ENCODE results near the gene COPS3. TPM values are rescaled to one million over a fixed set of nuclear protein-coding genes. Genes with fewer than 3 reads are reported as not detected.
A peak's percentile ranks its signal among the peaks of the same experiment; 100 is the strongest.
"Not testable (repeated sequence)": the region's sequence is repeated elsewhere in the genome, so short reads cannot be mapped to it uniquely, and the experiment has no call there.

COPS3 gene
- polyA plus RNA-seq, 4 donors = 67.7 to 91.5 (median 76.3) TPM

GRCh38 chr17:17303010-17303846 is 22.2 kb upstream of the COPS3 start, which contains the start of gene NT5M:
Gene NT5M (plus strand): TSS chr17:17303373. CDS start chr17:17303551, 178 bp downstream.
- DNase-seq (ENCODE audit: low read depth in 4 of 4, low spot score in 3 of 4) = peak in 3 of 4 donors; percentile 60 to 67 (median 64)

DNA sequence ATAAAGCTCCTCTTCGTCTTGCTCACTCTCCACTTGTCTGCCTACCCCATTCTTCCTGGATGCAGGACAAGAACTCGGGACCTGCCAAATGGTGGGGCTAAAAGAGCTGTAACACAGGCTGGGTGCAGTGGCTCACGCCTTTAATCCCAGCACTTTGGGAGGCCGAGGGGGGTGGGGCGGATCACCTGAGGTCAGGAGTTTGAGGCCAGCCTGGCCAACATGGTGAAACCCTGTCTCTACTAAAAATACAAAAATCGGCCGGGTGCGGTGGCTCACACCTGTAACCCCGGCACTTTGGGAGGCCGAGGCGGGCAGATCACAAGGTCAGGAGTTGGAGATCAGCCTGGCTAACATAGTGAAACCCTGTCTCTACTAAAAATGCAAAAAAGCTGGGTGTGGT is 20.6 kb upstream of the COPS3 start:
- not testable (repeated sequence) for DNase-seq (ENCODE audit: low read depth in 4 of 4, low spot score in 3 of 4)

DNA sequence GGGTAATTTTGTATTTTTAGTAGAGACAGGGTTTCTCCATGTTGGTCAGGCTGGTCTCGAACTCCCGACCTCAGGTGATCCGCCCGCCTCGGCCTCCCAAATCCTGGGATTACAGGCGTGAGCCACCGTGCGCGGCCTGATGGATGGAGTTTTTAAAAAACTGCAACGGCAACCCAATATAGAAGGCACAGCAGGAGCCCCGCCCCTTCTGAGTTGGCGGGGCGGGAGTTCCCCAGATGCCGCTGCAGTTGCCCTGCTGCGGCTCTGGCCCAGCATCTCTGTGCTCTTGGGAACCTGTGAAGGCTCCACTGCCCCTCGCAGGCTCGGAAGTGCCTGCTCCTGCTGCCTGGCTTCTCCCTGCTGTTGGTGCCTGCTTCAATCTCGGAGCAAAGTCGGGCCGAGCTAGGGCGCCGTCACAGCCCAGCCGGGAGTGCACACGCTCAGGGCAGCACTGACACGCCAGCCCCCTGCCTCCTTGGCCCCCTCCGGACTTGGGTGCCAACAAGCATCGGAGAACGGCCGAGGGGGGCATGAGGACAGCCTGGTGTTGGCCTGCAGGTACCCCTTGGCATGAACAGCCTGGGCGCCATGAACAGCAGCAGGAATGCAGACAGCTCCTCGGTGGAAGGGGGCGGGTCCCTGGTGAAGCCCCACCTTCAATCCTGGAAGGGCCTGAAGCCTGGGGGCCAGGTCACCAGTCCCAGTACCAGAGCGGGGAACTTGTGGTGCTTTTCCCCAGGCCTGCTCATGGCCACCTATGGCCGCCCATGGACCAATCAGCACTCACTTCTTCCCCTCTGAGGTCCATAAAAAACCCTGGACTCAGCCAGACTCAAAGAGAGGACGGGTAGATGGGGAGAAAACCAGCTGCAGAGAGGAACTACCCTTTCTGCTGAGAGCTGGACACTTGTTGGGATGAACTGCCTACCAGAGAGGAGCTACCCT is 19.9 kb upstream of the COPS3 start:
- no peak for DNase-seq (ENCODE audit: low read depth in 4 of 4, low spot score in 3 of 4)

DNA sequence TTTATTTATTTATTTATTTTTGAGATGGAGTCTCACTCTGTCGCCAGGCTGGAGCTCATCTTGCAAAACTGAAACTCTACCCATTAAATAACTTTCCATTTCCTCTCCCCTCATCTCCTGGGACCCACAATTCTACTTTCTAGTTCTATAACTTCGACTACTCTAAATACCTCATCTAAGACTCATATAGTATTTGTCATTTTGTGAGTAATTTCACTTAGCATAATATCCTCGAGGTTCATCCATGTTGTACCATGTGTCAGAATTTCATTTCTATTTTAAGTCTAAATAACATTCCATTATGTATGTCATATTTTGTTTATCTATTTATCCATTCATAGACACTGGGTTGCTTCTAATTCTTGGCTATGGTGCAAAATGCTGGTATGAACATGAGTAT is 17.1 kb upstream of the COPS3 start:
- no peak for DNase-seq (ENCODE audit: low read depth in 4 of 4, low spot score in 3 of 4)

DNA sequence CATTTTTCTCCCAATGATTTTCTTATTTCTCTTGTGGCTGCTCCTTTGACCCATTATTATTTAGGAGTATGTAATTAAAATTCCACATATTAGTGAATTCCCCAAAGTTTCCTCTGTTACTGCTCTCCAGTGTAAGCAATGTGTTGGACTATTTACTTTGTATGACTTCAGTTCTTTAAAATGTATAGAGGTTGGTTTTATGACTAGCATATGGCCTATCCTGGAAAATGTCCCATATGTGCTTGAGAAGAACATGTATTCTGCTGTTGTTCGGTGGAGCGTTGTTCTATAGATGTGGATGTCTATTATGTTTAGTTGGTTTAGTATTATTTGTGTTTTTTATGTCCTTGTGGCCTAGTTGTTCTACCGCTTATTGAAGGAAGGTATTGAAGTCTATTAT is 16.2 kb upstream of the COPS3 start:
- DNase-seq (ENCODE audit: low read depth in 4 of 4, low spot score in 3 of 4) = no peak

DNA sequence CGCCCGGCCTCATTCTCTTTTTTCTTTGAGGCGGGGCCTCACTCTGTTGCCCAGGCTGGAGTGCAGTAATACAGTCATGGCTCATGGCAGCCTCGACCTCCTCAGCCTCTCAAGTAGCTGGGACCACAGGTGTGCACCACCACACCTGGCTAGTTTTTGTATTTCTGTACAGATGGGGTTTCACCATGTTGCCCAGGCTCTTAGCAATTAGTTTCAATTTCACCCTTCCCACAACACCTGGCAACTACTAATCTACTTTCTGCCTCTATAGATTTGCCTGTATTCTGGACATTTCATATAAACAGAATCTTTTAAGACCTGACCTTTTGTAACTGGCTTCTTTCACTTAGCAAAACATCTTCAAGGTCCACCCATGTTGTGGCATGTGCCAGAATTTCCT is 14.1 kb upstream of the COPS3 start:
- no peak for DNase-seq (ENCODE audit: low read depth in 4 of 4, low spot score in 3 of 4)

DNA sequence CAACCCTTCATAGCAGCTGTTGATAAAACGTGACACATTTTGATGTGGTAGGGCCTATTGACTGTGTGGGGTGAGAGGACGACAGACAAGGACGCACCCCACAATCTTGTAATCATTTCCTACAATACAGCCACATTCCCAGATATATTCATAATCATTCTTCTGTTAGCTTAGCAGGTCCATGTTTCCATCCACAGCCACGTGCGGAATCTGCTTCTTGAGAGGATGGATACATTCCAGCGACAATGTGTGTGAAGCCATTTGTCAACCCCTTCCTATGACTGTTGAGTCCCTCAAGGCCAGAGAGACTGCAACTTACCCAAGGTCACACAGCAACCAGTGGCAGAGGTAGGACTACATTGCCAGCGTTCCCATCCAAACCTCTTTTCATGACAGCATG is 8.7 kb upstream of the COPS3 start:
- no peak for DNase-seq (ENCODE audit: low read depth in 4 of 4, low spot score in 3 of 4)

GRCh38 chr17:17289086-17289485 is 8.0 kb upstream of the COPS3 start:
- no peak for DNase-seq (ENCODE audit: low read depth in 4 of 4, low spot score in 3 of 4)

DNA sequence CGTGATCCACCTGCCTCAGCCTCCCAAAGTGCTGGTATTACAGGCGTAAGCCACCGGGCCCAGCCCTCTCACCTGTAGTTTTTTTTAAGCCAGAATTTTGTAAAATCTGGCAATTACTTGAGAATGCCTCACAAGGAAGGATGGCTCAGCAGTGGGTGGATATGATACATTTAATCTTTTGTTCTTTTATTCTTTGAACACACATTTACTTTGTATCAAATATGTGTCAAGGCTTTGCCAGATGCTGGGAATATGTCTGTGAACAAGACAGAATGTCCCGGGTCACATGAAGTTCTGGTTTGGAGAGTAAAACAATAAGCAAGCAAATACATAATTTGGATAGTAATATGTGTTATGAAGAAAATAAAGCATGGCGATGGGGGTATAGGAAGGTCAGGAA is 4.9 kb upstream of the COPS3 start:
- DNase-seq (ENCODE audit: low read depth in 4 of 4, low spot score in 3 of 4) = no peak

GRCh38 chr17:17279316-17279715 is 1.7 kb downstream of the COPS3 start:
- DNase-seq (ENCODE audit: low read depth in 4 of 4, low spot score in 3 of 4) = no peak

GRCh38 chr17:17277431-17277830 is 3.6 kb downstream of the COPS3 start:
- not testable (repeated sequence) for DNase-seq (ENCODE audit: low read depth in 4 of 4, low spot score in 3 of 4)

GRCh38 chr17:17275971-17276370 is 5.1 kb downstream of the COPS3 start:
- no peak for DNase-seq (ENCODE audit: low read depth in 4 of 4, low spot score in 3 of 4)

- no peak for DNase-seq (ENCODE audit: low read depth in 4 of 4, low spot score in 3 of 4)
Observed at GRCh38 chr17:17269926-17270773, 10.9 kb downstream of the COPS3 start.

DNA sequence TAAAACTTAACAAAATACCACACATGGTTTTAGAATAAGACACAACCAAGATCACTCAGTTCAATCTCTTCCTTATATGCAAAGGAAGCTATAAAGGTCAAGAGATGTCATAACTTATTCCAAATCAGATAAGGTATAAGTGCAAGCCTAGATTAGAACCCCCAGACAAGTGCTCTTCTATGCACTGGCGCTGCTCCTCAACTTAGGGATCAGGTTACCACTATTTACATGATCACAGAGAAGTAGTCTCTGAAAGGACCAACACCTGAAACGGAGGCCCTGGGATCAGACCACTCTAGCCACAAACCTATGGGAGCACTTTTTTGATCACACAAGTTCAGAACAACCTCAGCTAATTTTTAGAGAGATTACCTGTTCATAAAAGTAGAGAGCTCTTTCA is 16.6 kb downstream of the COPS3 start:
- no peak for DNase-seq (ENCODE audit: low read depth in 4 of 4, low spot score in 3 of 4)

DNA sequence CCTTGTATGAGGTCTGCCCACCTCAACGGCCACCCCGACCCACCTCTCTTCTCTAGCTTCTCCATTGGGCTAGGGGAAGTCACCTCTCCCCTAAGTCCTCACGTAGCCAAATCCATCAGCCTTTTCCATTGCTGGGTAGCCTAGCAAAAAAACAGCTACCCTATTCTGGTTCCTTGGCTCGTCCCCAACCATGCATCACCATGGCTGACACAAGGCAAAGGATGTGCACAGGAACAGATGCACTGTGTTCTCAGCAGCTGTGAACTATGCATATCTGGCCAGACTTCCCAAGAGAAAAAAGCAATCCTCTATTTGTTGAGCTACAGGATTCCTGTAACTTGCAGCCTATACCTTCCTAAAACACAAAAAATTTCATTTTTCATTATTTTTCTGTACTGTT is 22.0 kb downstream of the COPS3 start:
- no peak for DNase-seq (ENCODE audit: low read depth in 4 of 4, low spot score in 3 of 4)

DNA sequence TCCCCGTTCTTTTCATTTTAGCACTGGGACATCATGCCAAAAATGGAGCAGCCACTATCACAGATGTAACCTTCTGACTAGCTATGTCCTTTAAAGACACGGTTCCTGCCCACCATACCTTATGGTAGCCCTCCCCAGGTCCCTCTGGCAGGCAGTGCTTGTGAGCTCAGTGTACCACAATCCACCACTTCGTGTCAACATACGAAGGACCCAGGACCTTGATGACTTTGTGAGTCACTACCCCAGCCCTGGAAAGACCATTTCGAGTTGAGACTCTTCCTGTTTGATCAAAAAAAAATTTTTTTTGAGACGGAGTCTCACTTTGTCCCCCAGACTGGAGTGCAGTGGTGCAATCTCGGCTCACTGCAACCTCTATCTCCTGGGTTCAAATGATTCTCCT is 23.0 kb downstream of the COPS3 start:
- DNase-seq (ENCODE audit: low read depth in 4 of 4, low spot score in 3 of 4) = no peak

DNA sequence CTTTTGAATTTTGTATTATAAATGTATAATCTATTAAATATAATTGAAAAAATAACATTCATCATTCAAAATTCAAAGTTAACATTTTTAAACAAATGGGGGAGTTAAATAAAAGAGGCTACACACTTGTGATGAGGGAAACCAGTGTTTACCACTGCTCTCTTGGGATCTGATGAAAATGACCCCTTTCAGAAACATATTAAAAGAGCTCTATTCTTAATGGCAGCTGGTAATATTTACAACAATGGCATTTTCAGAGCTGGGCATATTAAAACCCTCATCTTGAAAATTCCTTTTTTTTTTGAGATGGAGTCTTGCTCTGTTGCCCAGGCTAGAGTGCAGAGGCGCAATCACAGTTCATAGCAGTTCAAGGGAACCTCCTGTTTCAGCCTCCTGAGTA is 24.7 kb downstream of the COPS3 start:
- DNase-seq (ENCODE audit: low read depth in 4 of 4, low spot score in 3 of 4) = no peak

- not testable (repeated sequence) for DNase-seq (ENCODE audit: low read depth in 4 of 4, low spot score in 3 of 4)
Observed at GRCh38 chr17:17255689-17256088, 25.4 kb downstream of the COPS3 start.

DNA sequence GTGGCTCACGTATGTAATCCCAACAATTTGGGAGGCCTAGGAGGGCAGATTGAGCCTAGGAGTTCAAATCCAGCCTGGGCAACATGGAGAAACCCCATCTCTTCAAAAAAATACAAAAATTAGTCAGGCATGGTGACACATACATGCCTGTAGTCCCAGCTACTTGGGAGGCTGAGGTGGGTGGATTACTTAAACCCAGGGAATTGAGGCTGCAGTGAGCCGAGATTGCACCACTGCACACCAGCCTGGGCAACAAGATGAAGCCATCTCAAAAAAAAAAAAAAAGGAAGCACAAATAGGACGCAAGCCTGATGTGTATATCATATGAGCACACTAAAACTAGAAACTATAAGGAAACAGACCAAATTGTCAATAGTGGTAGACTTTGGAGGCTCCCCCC is 27.0 kb downstream of the COPS3 start:
- no peak for DNase-seq (ENCODE audit: low read depth in 4 of 4, low spot score in 3 of 4)

DNA sequence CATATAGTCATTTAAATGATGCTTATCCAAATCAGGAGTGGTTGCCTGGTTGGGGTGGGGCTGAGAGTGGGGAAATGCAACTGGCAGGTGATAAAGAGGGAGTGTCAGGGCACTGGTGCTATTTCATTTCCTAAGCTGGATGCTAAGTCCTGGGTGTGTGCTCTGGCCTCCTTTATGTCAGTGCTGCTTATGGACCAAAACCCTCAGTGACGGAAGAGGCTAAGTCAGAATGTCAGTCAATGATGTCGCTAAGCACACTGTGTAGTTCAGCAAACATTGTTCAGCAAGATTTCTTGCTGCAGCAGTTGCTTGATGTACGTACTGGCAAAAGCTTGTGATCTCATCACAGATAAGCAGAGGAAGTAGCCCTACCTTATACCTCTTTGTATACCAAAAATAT is 27.6 kb downstream of the COPS3 start:
- no peak for DNase-seq (ENCODE audit: low read depth in 4 of 4, low spot score in 3 of 4)

Measured in left renal pelvis (tissue), 4 donors.